GM12865 (cell line): Measurements from ENCODE around the gene TMC2.
"Not testable (repeated sequence)": the region's sequence is repeated elsewhere in the genome, so short reads cannot be mapped to it uniquely, and the experiment has no call there.

Source experiments
- DNase-seq: peaks from one replicate; pipeline ENCODE4 v3.0.0; 2010; ENCODE audit warnings: low read depth
- H3K4me3 ChIP-seq: 2 replicates; pipeline ENCODE4 v1.5.1; 2011; ENCODE audit warnings: mild to moderate bottlenecking, low read depth, low read length, control low read depth
- CTCF ChIP-seq: IDR thresholded peaks from 2 replicates; pipeline ENCODE4 v1.5.1; 2011; ENCODE audit warnings: low read length, control low read depth, low read depth, inconsistent platforms; ENCODE audit not compliant: insufficient read depth; ENCODE audit errors: missing control alignments

TMC2 gene

GRCh38 chr20:2663364-2663886 is 127.1 kb downstream of the TMC2 start:
- no peak for DNase-seq
- TF ChIP-seq CTCF, result no peak
- peak overlapping the region; percentile 81 for H3K4me3 ChIP-seq

DNA sequence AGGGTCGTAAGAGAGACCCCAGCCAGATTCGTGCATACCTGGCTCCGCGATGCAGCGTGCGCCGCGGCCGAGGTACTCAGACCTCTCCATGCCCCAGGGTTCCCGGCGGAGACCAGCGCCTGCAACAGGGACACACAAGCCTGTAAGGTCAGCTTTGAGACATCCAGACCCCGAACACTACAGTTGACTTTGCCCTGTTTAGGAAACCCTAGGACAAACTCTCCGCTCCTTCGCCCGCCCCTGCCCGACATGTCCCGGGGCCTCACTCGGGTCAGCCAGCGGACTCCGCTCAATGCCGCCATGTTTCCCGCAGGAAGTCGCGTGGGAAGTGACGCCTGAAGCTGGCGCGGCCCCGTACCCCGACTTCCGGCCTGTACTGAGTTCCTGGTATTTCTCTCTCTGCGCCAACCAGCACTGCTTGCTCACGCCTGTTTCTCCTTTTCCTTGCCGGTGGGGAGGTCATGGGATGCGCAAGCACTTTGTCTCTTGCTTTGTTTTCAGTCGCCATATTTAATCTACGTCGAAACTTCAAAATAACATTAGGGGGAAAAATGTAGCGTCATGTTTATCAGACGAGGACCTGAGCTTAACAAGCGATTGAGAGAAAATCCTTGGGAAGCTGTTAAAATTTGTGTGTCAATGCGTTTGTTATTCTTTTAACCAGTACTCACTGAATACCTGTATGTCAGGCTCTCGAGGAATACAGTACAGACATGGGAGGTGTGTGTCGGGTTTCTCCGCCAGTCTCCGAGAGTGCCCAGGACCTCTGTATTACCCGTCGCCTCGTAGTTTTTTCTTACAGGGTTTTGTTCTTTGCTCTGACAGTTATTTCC is 127.7 kb downstream of the TMC2 start, which contains the start of gene IDH3B:
Gene IDH3B (minus strand): TSS at position 330 of the 833 bp plus-strand sequence. CDS start 28 bp downstream, at position 302.
- no peak for TF ChIP-seq CTCF
- peak within 1 kb of the TSS; percentile 81 for H3K4me3 ChIP-seq
- peak; percentile 93 for DNase-seq

- DNase-seq, result no peak
- peak; percentile 13 for TF ChIP-seq CTCF
- no peak overlapping the region for H3K4me3 ChIP-seq
Observed at GRCh38 chr20:2671977-2672376, 135.6 kb downstream of the TMC2 start.

GRCh38 chr20:2672446-2672845 is 136.1 kb downstream of the TMC2 start:
- H3K4me3 ChIP-seq, result no peak overlapping the region
- DNase-seq, result no peak
- TF ChIP-seq CTCF, result no peak

DNA sequence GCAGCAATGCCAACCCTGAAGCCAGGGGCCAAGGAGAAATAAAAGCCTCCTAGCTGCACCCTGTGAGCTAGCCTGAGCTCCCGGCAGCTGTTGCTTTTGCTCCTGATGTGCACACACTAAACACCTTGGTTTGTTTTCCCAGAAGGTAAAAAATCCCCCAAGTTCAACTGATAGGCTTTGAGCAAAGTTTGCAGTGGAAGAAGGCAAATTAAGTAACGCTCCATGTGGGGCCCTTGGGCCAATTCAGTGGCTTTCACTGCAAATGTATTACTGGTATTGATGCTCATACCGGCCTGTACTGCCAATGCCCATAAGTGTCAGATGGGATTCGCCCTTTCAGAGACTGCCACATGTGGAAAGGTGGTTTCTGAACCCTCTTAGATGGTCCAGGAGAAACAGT is 137.1 kb downstream of the TMC2 start:
- no peak for DNase-seq
- TF ChIP-seq CTCF, result no peak
- no peak overlapping the region for H3K4me3 ChIP-seq

DNA sequence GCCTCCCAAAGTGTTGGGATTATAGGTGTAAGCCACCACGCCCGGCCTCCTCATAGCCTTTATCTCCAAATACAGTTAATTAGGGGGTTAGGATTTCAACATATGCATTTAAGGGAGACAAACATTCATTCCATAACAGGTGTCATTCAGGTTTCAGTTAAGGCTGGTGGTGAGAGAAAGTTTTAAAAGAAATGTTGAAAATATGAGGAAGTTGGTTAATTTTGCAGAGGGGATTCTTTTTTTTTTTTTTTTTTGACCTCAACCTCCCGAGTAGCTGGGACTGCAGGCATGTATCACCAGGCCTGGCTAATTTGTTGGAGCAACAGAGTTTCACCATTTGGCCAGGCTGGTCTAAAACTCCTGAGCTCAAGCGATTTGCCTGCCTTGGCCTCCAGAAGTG is 143.7 kb downstream of the TMC2 start:
- no peak for DNase-seq
- no peak overlapping the region for H3K4me3 ChIP-seq
- no peak for TF ChIP-seq CTCF

DNA sequence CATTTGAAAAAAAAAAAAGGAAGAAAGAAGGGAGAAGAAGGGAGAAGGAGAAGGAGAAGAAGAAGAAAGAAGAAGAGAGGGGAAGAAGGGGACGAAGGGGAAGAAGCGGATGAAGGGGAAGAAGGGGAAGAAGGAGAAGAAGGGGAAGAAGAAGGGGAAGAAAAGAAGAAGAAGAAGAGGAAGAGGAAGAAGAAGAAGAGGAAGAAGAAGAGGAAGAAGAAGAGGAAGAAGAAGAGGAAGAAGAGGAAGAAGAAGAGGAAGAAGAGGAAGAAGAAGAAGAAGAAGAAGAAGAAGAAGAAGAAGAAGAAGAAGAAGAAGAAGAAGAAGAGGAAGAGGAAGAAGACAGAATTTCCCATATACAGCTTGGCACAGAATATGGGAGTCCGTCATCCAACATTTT is 145.7 kb downstream of the TMC2 start:
- DNase-seq, H3K4me3 ChIP-seq: not testable (repeated sequence)

DNA sequence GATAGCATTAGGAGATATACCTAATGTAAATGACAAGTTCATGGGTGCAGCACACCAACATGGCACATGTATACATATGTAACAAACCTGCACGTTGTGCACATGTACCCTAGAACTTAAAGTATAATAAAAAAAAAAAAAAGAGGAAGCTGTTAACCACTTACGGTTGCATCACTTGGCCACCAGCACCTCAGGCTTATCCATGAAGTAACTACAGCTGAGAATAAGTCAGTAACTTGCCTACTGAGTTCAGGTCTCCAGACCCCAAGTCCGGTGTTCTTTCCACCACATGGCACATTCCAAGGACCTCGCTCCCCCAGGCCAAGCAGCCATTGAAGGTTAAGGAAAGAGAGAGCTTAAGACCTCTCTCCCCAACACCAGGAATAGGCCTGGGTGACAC is 148.4 kb downstream of the TMC2 start:
- H3K4me3 ChIP-seq, DNase-seq: not testable (repeated sequence)
